Measurements from ENCODE around the gene TMEM185B.

- no peak for TF ChIP-seq CTCF (IDR thresholded peaks at IDR 0.05; ENCODE audit: low read depth, low read length, missing input control)
- no peak for TF ChIP-seq EGR1 (IDR thresholded peaks at IDR 0.05; ENCODE audit: low read depth in 2 of 2)
- no peak for TF ChIP-seq ATF3 (IDR thresholded peaks at IDR 0.05)
- TF ChIP-seq MAX (IDR thresholded peaks at IDR 0.05), result no peak
- no peak for TF ChIP-seq REST (IDR thresholded peaks at IDR 0.05)
- no peak for TF ChIP-seq YY1 (IDR thresholded peaks at IDR 0.05)
- TF ChIP-seq ZBTB33 (IDR thresholded peaks at IDR 0.05), result no peak
- no peak for TF ChIP-seq JUND (IDR thresholded peaks at IDR 0.05)
- no peak for TF ChIP-seq SP1 (IDR thresholded peaks at IDR 0.05)
- TF ChIP-seq HNF4G (IDR thresholded peaks at IDR 0.05), result no peak
- no peak for TF ChIP-seq RAD21 (IDR thresholded peaks at IDR 0.05)
- no peak for TF ChIP-seq NR2F2 (IDR thresholded peaks at IDR 0.05)
- no peak for TF ChIP-seq TAF1 (conservative IDR thresholded peaks at IDR 0.05)
Measured at GRCh38 chr2:120262150-120262549, 39.0 kb upstream of the TMEM185B start.

Measured in liver (tissue), 3 donors.